B cell (primary cell): ENCODE results near the gene EXOSC2.

Experiments used
- CTCF ChIP-seq: fragments of 200-600 bp; IDR thresholded peaks from one replicate; pipeline ENCODE4 v1.8.0; 2022; ENCODE audit warnings: antibody characterized with exemption, mild to moderate bottlenecking
- EZH2 ChIP-seq: IDR thresholded peaks from 2 replicates; pipeline ENCODE4 v1.6.1; 2012; ENCODE audit warnings: borderline replicate concordance, low read depth, mild to moderate bottlenecking, moderate library complexity, low read length; ENCODE audit not compliant: insufficient read depth, poor library complexity, severe bottlenecking

- no peak for TF ChIP-seq CTCF
- TF ChIP-seq EZH2, result no peak
These were observed 43.3 kb downstream of the EXOSC2 start for GRCh38 chr9:130736834-130737233.
